GM12878 (cell line): Measurements from ENCODE around the gene UBL4A. TPM values are rescaled to one million over a fixed set of nuclear protein-coding genes. Genes with fewer than 3 reads are reported as not detected.
A peak's percentile ranks its signal among the peaks of the same experiment; 100 is the strongest.

ENCODE experiments used
- ATAC-seq: fragments of 200-7000 bp; cut with Tn5 transposase; 3 replicates; pipeline ENCODE4 v1.9.1; 2020; ENCODE audit warnings: mild to moderate bottlenecking, moderate library complexity
- BruUV-seq: library from RNA; stranded (reverse); fragments of 400-500 nt; replicated peaks from 2 replicates; lab custom pipeline; 2021; lab: Mats Ljungman, UMichigan
- CTCF ChIA-PET: fragments of 300-600 bp; sonication (Branson Sonifier 250); formaldehyde crosslinking; extraction: SDS; loops from one replicate; lab custom pipeline; 2021; ENCODE audit warnings: inconsistent platforms; lab: Yijun Ruan, JAX
- POLR2A ChIA-PET: fragments of 350-600 bp; formaldehyde crosslinking; extraction: SDS; loops from one replicate; lab custom pipeline; 2021; ENCODE audit warnings: inconsistent platforms; lab: Charles Lee
- RAD21 ChIA-PET: fragments of 300-600 bp; sonication (Branson Sonifier 250); formaldehyde crosslinking; loops from one replicate; lab custom pipeline; 2023; ENCODE audit warnings: antibody characterized with exemption; ENCODE audit not compliant: unreplicated experiment; lab: Charles Lee
- SMC1A ChIA-PET: fragments of 300-600 bp; sonication (Branson Sonifier 250); formaldehyde crosslinking; loops from one replicate; lab custom pipeline; 2023; ENCODE audit not compliant: unreplicated experiment, uncharacterized antibody; lab: Charles Lee
- DNase-seq: peaks from one replicate; pipeline ENCODE4 v3.0.0-alpha.2; 2011; ENCODE audit warnings: low read depth, low spot score
- FAIRE-seq: peaks from 3 replicates; lab custom pipeline; 2011; peaks lifted over from hg19 to GRCh38; lab: Jason Lieb, UNC
- H2AFZ ChIP-seq: 2 replicates; pipeline ENCODE4 v1.6.0; 2011; ENCODE audit warnings: low read depth, low read length, control low read depth; ENCODE audit not compliant: control insufficient read depth
- H3K27ac ChIP-seq: 2 replicates; pipeline ENCODE4 v1.5.1; 2011; ENCODE audit warnings: control low read depth; ENCODE audit not compliant: control insufficient read depth, insufficient read depth
- H3K27me3 ChIP-seq, 2 experiments: replicated peaks in 1 of 2; 2 replicates each; pipeline versions ENCODE4 v1.6.0 to v1.6.1; 2011; ENCODE audit warnings: low read length in 1 of 2; ENCODE audit not compliant: control insufficient read depth in 2 of 2, insufficient read depth in 2 of 2
- H3K36me3 ChIP-seq, 2 experiments: 2 replicates each; pipeline ENCODE4 v1.5.1; 2011; ENCODE audit warnings: low read length in 1 of 2; ENCODE audit not compliant: control insufficient read depth in 2 of 2, insufficient read depth in 2 of 2
- H3K4me1 ChIP-seq: 2 replicates; pipeline ENCODE4 v1.6.1; 2011; ENCODE audit warnings: mild to moderate bottlenecking, low read length, moderate library complexity, mixed read lengths; ENCODE audit not compliant: control insufficient read depth, insufficient read depth
- H3K4me2 ChIP-seq: 2 replicates; pipeline ENCODE4 v1.6.0; 2011; ENCODE audit warnings: control low read depth; ENCODE audit not compliant: control insufficient read depth, insufficient read depth
- H3K4me3 ChIP-seq: fragments of 200-600 bp; sonication (generic); 2 replicates; pipeline ENCODE4 v1.5.1; 2016
- H3K79me2 ChIP-seq: 2 replicates; pipeline ENCODE4 v1.6.0; 2011; ENCODE audit warnings: low read length; ENCODE audit not compliant: control insufficient read depth, insufficient read depth
- H3K9ac ChIP-seq: 2 replicates; pipeline ENCODE4 v1.8.0; 2011; ENCODE audit warnings: low read length, control low read depth, mixed read lengths; ENCODE audit not compliant: control insufficient read depth, insufficient read depth
- H3K9me3 ChIP-seq: replicated peaks from 3 replicates; pipeline ENCODE4 v1.5.1; 2011; ENCODE audit warnings: mild to moderate bottlenecking, low read length; ENCODE audit not compliant: control insufficient read depth, insufficient read depth
- H4K20me1 ChIP-seq: 2 replicates; pipeline ENCODE4 v1.6.0; 2011; ENCODE audit not compliant: control insufficient read depth, insufficient read depth
- BACH1 ChIP-seq: fragments of 450-650 bp; IDR thresholded peaks from 2 replicates; pipeline ENCODE4 v1.6.1; 2017; ENCODE audit warnings: mild to moderate bottlenecking, borderline replicate concordance
- BRCA1 ChIP-seq: IDR thresholded peaks from 2 replicates; pipeline ENCODE4 v1.6.1; 2011; ENCODE audit warnings: low read depth, low read length, improper control_type of control experiment
- E2F4 ChIP-seq: IDR thresholded peaks from 2 replicates; pipeline ENCODE4 v1.6.1; 2012; ENCODE audit warnings: low read depth, low read length, improper control_type of control experiment
- ESRRA ChIP-seq: IDR thresholded peaks from 2 replicates; pipeline ENCODE4 v1.6.1; 2012; ENCODE audit warnings: mild to moderate bottlenecking, low read length, improper control_type of control experiment
- GATAD2B ChIP-seq: fragments of 450-650 bp; conservative IDR thresholded peaks from 2 replicates; pipeline ENCODE4 v1.6.1; 2017; ENCODE audit warnings: low read depth, mild to moderate bottlenecking, moderate library complexity
- HCFC1 ChIP-seq: fragments of 150-350 bp; IDR thresholded peaks from 2 replicates; pipeline ENCODE4 v1.6.1; 2014; ENCODE audit warnings: low read length
- IRF5 ChIP-seq: fragments of 450-650 bp; IDR thresholded peaks from 2 replicates; pipeline ENCODE4 v1.6.1; 2017; ENCODE audit warnings: borderline replicate concordance
- KDM1A ChIP-seq: fragments of 200-600 bp; sonication (generic); IDR thresholded peaks from 2 replicates; pipeline ENCODE4 v1.6.1; 2016; ENCODE audit warnings: borderline replicate concordance
- NFXL1 ChIP-seq: fragments of 450-650 bp; IDR thresholded peaks from 2 replicates; pipeline ENCODE4 v1.6.1; 2017; ENCODE audit warnings: antibody characterized with exemption, mild to moderate bottlenecking, borderline replicate concordance
- NFYB ChIP-seq: IDR thresholded peaks from 2 replicates; pipeline ENCODE4 v1.6.1; 2011; ENCODE audit warnings: low read depth, mild to moderate bottlenecking, low read length, improper control_type of control experiment, moderate library complexity; ENCODE audit not compliant: insufficient read depth
- NRF1 ChIP-seq: conservative IDR thresholded peaks from 2 replicates; pipeline ENCODE4 v1.6.1; 2011; ENCODE audit warnings: mild to moderate bottlenecking, low read depth, low read length, improper control_type of control experiment
- POLR2AphosphoS5 ChIP-seq: IDR thresholded peaks from 2 replicates; pipeline ENCODE4 v1.6.1; 2011; ENCODE audit warnings: mild to moderate bottlenecking, low read length, inconsistent platforms
- RCOR1 ChIP-seq: conservative IDR thresholded peaks from 2 replicates; pipeline ENCODE4 v1.6.1; 2012; ENCODE audit warnings: low read depth, low read length, improper control_type of control experiment
- SMAD1 ChIP-seq: fragments of 450-650 bp; IDR thresholded peaks from 2 replicates; pipeline ENCODE4 v1.6.1; 2018; ENCODE audit warnings: mild to moderate bottlenecking, low read depth; ENCODE audit not compliant: partially characterized antibody
- SMAD5 ChIP-seq: IDR thresholded peaks from 2 replicates; pipeline ENCODE4 v1.6.1; 2016; ENCODE audit warnings: antibody characterized with exemption, low read depth
- SREBF2 ChIP-seq: IDR thresholded peaks from 2 replicates; pipeline ENCODE4 v1.6.1; 2012; ENCODE audit warnings: mild to moderate bottlenecking, low read length
- SUZ12 ChIP-seq: fragments of 200-600 bp; sonication (generic); IDR thresholded peaks from one replicate; pipeline ENCODE4 v1.6.1; 2018; ENCODE audit warnings: antibody characterized with exemption, mild to moderate bottlenecking; ENCODE audit not compliant: unreplicated experiment
- TARDBP ChIP-seq: IDR thresholded peaks from 2 replicates; pipeline ENCODE4 v1.6.1; 2016; ENCODE audit warnings: borderline replicate concordance
- TBL1XR1 ChIP-seq: IDR thresholded peaks from 2 replicates; pipeline ENCODE4 v1.6.1; 2012; ENCODE audit warnings: low read depth, low read length, improper control_type of control experiment
- YBX1 ChIP-seq: fragments of 450-650 bp; IDR thresholded peaks from 2 replicates; pipeline ENCODE4 v1.6.1; 2016; ENCODE audit warnings: antibody characterized with exemption
- ZNF384 ChIP-seq: IDR thresholded peaks from 2 replicates; pipeline ENCODE4 v1.6.1; 2012; ENCODE audit warnings: low read depth, mild to moderate bottlenecking, low read length, improper control_type of control experiment, borderline replicate concordance
- ZNF622 ChIP-seq: fragments of 450-650 bp; IDR thresholded peaks from 2 replicates; pipeline ENCODE4 v1.6.1; 2017; ENCODE audit warnings: mild to moderate bottlenecking, inconsistent platforms
- WGBS: methylation state at CpG from one replicate; pipeline ENCODE4 v1.1.6; 2016; ENCODE audit warnings: low lambda C conversion rate; ENCODE audit not compliant: insufficient replicate concordance, insufficient coverage; ENCODE audit errors: missing lambda C conversion rate; 5-methylcytosine and 5-hydroxymethylcytosine counted together
- in situ Hi-C: fragments of 300-500 bp; cut with MboI; formaldehyde crosslinking; loops from 9 replicates; pipeline ENCODE4 v1.14.3; 2018; ENCODE audit warnings: mixed read lengths
- intact Hi-C: fragments of 100-400 bp; cut with micrococcal nuclease; formaldehyde crosslinking; loops from one replicate; pipeline ENCODE4 v1.14.2; 2022; ENCODE audit not compliant: unreplicated experiment
- polyA plus RNA-seq, 11 experiments: library from polyadenylated mRNA; depleted of rRNA in 4 of 11; unstranded in 6 of 11; stranded (reverse) in 5 of 11; fragments of >200 nt; fragmentation: Nextera tagmentation in 4 of 11; fragmentation: Illumina TruSeq in 1 of 11; extraction: Ambion mirVana in 4 of 11; extraction: Trizol in 1 of 11; gene quantifications; 1 replicate in 1 of 11; 2 replicates in 10 of 11; pipeline versions ENCODE4 v1.2.1 to v1.2.3, GENCODE V29; 2011 to 2016; ENCODE audit warnings: inconsistent platforms in 2 of 11, missing spikeins in 2 of 11, low read depth in 1 of 11
- total RNA-seq, 4 experiments: library from RNA; depleted of rRNA in 3 of 4; stranded (reverse); fragments of >200 nt in 3 of 4; fragmentation: Illumina TruSeq in 1 of 4; extraction: Trizol in 1 of 4; gene quantifications; 2 replicates each; pipeline versions ENCODE4 v1.2.1 to v1.2.3, GENCODE V29; 2013 to 2021

The UBL4A gene
- total and polyA plus RNA-seq, 10 of the 15 experiments (the other 5 are each of a cell fraction or from before 2014, with no cell fraction given), result 4.2 to 49.9 (median 34.0) TPM

- no peak for TF ChIP-seq ZNF384
- no peak for TF ChIP-seq ESRRA
- 0 out of 2 replicates have a peak, but pooled peaks have one; percentile 29 for TF ChIP-seq NFXL1
- TF ChIP-seq HCFC1, result peak; percentile 41; the same call in 1 of the 2 replicates
Observed at GRCh38 chrX:154490414-154491083, 4.1 kb upstream of the UBL4A start, which contains the start of gene SLC10A3 (continued).

- peaks cover 16% of the 10 kb centered on the region for H3K79me2 ChIP-seq
Observed at GRCh38 chrX:154490021-154490413, 3.6 kb upstream of the UBL4A start.

More at GRCh38 chrX:154490021-154490413, 3.6 kb upstream of the UBL4A start:
- no peaks in the 10 kb centered on the region for H3K27me3 ChIP-seq
- peak; percentile 35 for ATAC-seq
- H4K20me1 ChIP-seq, result no peaks in the 10 kb centered on the region
- in situ Hi-C loops, result no loop called here
- RAD21 ChIA-PET, result interaction anchor here (0.6 to 1.9 kb wide), 10 partner anchors 11 to 116 kb away, joined by 3 to 7 read pairs (median 4); partner anchors contain the start of genes FAM3A, LAGE3 and RPL10
- POLR2A ChIA-PET, result interaction anchor here (0.7 to 3.3 kb wide), 17 partner anchors 9 to 121 kb away, joined by 3 to 14 read pairs (median 4); partner anchors contain the start of genes EMD, FAM3A and RPL10
- H3K36me3 ChIP-seq, result peaks cover 0 to 2% of the 10 kb centered on the region in 2 experiments; a peak in 1 of 4 replicates
- 34% methylated on average over 15 of the region's 19 CpGs for WGBS
- peak overlapping the region; percentile 80 for H3K9ac ChIP-seq
- BruUV-seq, result TSS peak; percentile 81
- no peak for DNase-seq
- H3K4me1 ChIP-seq, result peaks cover 6% of the 10 kb centered on the region; the same call in 1 of the 2 replicates
- FAIRE-seq, result no peak
- H3K4me3 ChIP-seq, result peak overlapping the region; percentile 74
- H3K27ac ChIP-seq, result peak overlapping the region; percentile 76
- H2AFZ ChIP-seq, result peak overlapping the region; percentile 55
- H3K4me2 ChIP-seq, result peak overlapping the region; percentile 84
- H3K9me3 ChIP-seq, result no peaks in the 10 kb centered on the region; the same call in 2 of the 3 replicates
- TF ChIP-seq NRF1, result no peak
- TF ChIP-seq RCOR1, result no peak
- no peak for TF ChIP-seq TARDBP
- no peak for TF ChIP-seq BACH1
- TF ChIP-seq E2F4, result no peak
- TF ChIP-seq POLR2AphosphoS5, result no peak
- TF ChIP-seq IRF5, result no peak
- no peak for TF ChIP-seq TBL1XR1
- TF ChIP-seq NFYB, result no peak
- TF ChIP-seq KDM1A, result no peak
- TF ChIP-seq SMAD5, result no peak
- no peak for TF ChIP-seq ZNF384
- TF ChIP-seq SMAD1, result no peak
- TF ChIP-seq YBX1, result no peak
- no peak for TF ChIP-seq BRCA1
- TF ChIP-seq ZNF622, result no peak
- no peak for TF ChIP-seq GATAD2B
- no peak for TF ChIP-seq SREBF2
- no peak for TF ChIP-seq SUZ12
- TF ChIP-seq, all 136 proteins: peak for 0
- intact Hi-C loops, result loop anchor here (1.0 kb wide), 1 partner anchor 37 kb away; no protein-coding TSS in a partner anchor
- CTCF ChIA-PET, result interaction anchor here (0.6 to 2.4 kb wide), 4 partner anchors 9 to 110 kb away, joined by 3 to 13 read pairs (median 4); no protein-coding TSS in a partner anchor
- SMC1A ChIA-PET, result interaction anchor here (0.9 to 2.2 kb wide), 4 partner anchors 10 to 62 kb away, joined by 3 to 7 read pairs (median 4); partner anchors contain the start of genes ATP6AP1 and FAM3A
